Astrocyte (in vitro differentiated cells and primary cell): Measurements from ENCODE around the gene STIM1. TPM values are rescaled to one million over a fixed set of nuclear protein-coding genes. Genes with fewer than 3 reads are reported as not detected.

Source experiments
- DNase-seq: peaks from one replicate; pipeline ENCODE4 v3.0.0-alpha.2; 2010; ENCODE audit warnings: low read depth
- FAIRE-seq: peaks from 2 replicates; lab custom pipeline; 2011; peaks lifted over from hg19 to GRCh38; lab: Jason Lieb, UNC
- H2AFZ ChIP-seq: 2 replicates; pipeline ENCODE4 v1.6.0; 2012; ENCODE audit warnings: low read depth, low read length, inconsistent platforms
- H3K27ac ChIP-seq: 2 replicates; pipeline ENCODE4 v1.5.1; 2011; ENCODE audit warnings: low read depth, low read length, inconsistent platforms
- H3K27me3 ChIP-seq: 2 replicates; pipeline ENCODE4 v1.6.0; 2011; ENCODE audit warnings: low read length, inconsistent platforms; ENCODE audit not compliant: insufficient read depth
- H3K36me3 ChIP-seq: 2 replicates; pipeline ENCODE4 v1.5.1; 2011; ENCODE audit warnings: low read length, inconsistent platforms; ENCODE audit not compliant: insufficient read depth
- H3K4me1 ChIP-seq: 2 replicates; pipeline ENCODE4 v1.5.1; 2011; ENCODE audit warnings: low read length, inconsistent platforms; ENCODE audit not compliant: insufficient read depth
- H3K4me2 ChIP-seq: 2 replicates; pipeline ENCODE4 v1.6.0; 2012; ENCODE audit warnings: low read length, inconsistent platforms
- H3K4me3 ChIP-seq: 2 replicates; pipeline ENCODE4 v1.5.1; 2011; ENCODE audit warnings: low read depth, mild to moderate bottlenecking, low read length, inconsistent platforms; ENCODE audit not compliant: insufficient read depth
- H3K79me2 ChIP-seq: 2 replicates; pipeline ENCODE4 v1.6.0; 2012; ENCODE audit warnings: mild to moderate bottlenecking, low read length, inconsistent platforms; ENCODE audit not compliant: insufficient read depth
- H3K9ac ChIP-seq: 2 replicates; pipeline ENCODE4 v1.6.0; 2012; ENCODE audit warnings: mild to moderate bottlenecking, low read length, inconsistent platforms
- H3K9me3 ChIP-seq: 2 replicates; pipeline ENCODE4 v1.5.1; 2012; ENCODE audit warnings: low read depth, mild to moderate bottlenecking, low read length, inconsistent platforms; ENCODE audit not compliant: insufficient read depth
- H4K20me1 ChIP-seq: 2 replicates; pipeline ENCODE4 v1.6.0; 2012; ENCODE audit warnings: low read length, inconsistent platforms; ENCODE audit not compliant: insufficient read depth
- H3K27ac Mint-ChIP-seq: one replicate; pipeline ENCODE4 v1.8.0; 2021; ENCODE audit warnings: mild to moderate bottlenecking, mixed read lengths; ENCODE audit not compliant: unreplicated experiment
- H3K27me3 Mint-ChIP-seq: one replicate; pipeline ENCODE4 v1.8.0; 2021; ENCODE audit warnings: low read depth, mixed read lengths; ENCODE audit not compliant: unreplicated experiment
- H3K36me3 Mint-ChIP-seq: one replicate; pipeline ENCODE4 v1.8.0; 2021; ENCODE audit warnings: low read depth, mixed read lengths; ENCODE audit not compliant: unreplicated experiment
- H3K4me1 Mint-ChIP-seq: one replicate; pipeline ENCODE4 v1.8.0; 2021; ENCODE audit warnings: low read depth, mixed read lengths; ENCODE audit not compliant: unreplicated experiment
- H3K4me3 Mint-ChIP-seq: one replicate; pipeline ENCODE4 v1.8.0; 2021; ENCODE audit warnings: mild to moderate bottlenecking, moderate library complexity, mixed read lengths; ENCODE audit not compliant: unreplicated experiment
- H3K9me3 Mint-ChIP-seq: one replicate; pipeline ENCODE4 v1.8.0; 2021; ENCODE audit warnings: mild to moderate bottlenecking, mixed read lengths; ENCODE audit not compliant: unreplicated experiment
- CTCF ChIP-seq: IDR thresholded peaks from 2 replicates; pipeline ENCODE4 v1.5.1; 2011; ENCODE audit warnings: low read depth, mild to moderate bottlenecking, inconsistent platforms, low read length, moderate library complexity; ENCODE audit not compliant: insufficient read depth
- EZH2 ChIP-seq: IDR thresholded peaks from 2 replicates; pipeline ENCODE4 v1.6.1; 2012; ENCODE audit warnings: mild to moderate bottlenecking, low read length, inconsistent platforms; ENCODE audit not compliant: insufficient read depth
- total RNA-seq: library from RNA; stranded (reverse); gene quantifications from 2 replicates; pipeline ENCODE4 v1.2.1, GENCODE V29; 2021

Gene STIM1
- total RNA-seq, 1 donor from 2014 or later: 42.9 TPM

- Histone ChIP-seq H3K4me2 (peak overlapping the region; percentile 57), H3K4me1 (peaks cover 14% of the 10 kb centered on the region), H4K20me1 (peaks cover 6% of the 10 kb centered on the region), H3K27ac (no peak overlapping the region), H3K9me3 (no peaks in the 10 kb centered on the region), H3K27me3 (no peaks in the 10 kb centered on the region), H3K9ac (no peak overlapping the region), H2AFZ (no peak overlapping the region), H3K4me3 (no peak overlapping the region), H3K79me2 (peaks cover 42% of the 10 kb centered on the region), H3K36me3 (no peaks in the 10 kb centered on the region)
- no peak for TF ChIP-seq EZH2
- TF ChIP-seq CTCF: no peak
- Mint-ChIP-seq H3K9me3 (no peaks in the 10 kb centered on the region), H3K4me1 (peaks cover 43% of the 10 kb centered on the region), H3K27ac (peak overlapping the region; percentile 83), H3K27me3 (no peaks in the 10 kb centered on the region), H3K4me3 (peak overlapping the region; percentile 42), H3K36me3 (peaks cover 2% of the 10 kb centered on the region)
- peak; percentile 76 for DNase-seq
- FAIRE-seq: no peak
Measured at GRCh38 chr11:3865388-3866193, 10.1 kb downstream of the STIM1 start.

GRCh38 chr11:3866206-3866605 lies 10.7 kb downstream of the STIM1 start:
- H4K20me1 ChIP-seq: peaks cover 6% of the 10 kb centered on the region
- H3K9me3 Mint-ChIP-seq: no peaks in the 10 kb centered on the region
- H3K36me3 ChIP-seq: no peaks in the 10 kb centered on the region
- H3K27ac Mint-ChIP-seq: peak overlapping the region; percentile 21
- DNase-seq: no peak
- H3K27me3 Mint-ChIP-seq: no peaks in the 10 kb centered on the region
- H2AFZ ChIP-seq: no peak overlapping the region
- peaks cover 14% of the 10 kb centered on the region for H3K4me1 ChIP-seq
- H3K4me1 Mint-ChIP-seq: peaks cover 42% of the 10 kb centered on the region
- no peak overlapping the region for H3K9ac ChIP-seq
- H3K79me2 ChIP-seq: peaks cover 40% of the 10 kb centered on the region
- H3K4me3 Mint-ChIP-seq: no peak overlapping the region
- H3K36me3 Mint-ChIP-seq: peaks cover 2% of the 10 kb centered on the region
- H3K27ac ChIP-seq: no peak overlapping the region
- no peaks in the 10 kb centered on the region for H3K9me3 ChIP-seq
- H3K4me2 ChIP-seq: peak overlapping the region; percentile 57
- no peak for FAIRE-seq
- TF ChIP-seq EZH2 (no peak), CTCF (no peak)
- H3K27me3 ChIP-seq: no peaks in the 10 kb centered on the region
- H3K4me3 ChIP-seq: no peak overlapping the region

- Mint-ChIP-seq H3K27me3 (no peaks in the 10 kb centered on the region), H3K9me3 (no peaks in the 10 kb centered on the region), H3K4me1 (peaks cover 38% of the 10 kb centered on the region), H3K4me3 (no peak overlapping the region), H3K36me3 (peaks cover 2% of the 10 kb centered on the region), H3K27ac (no peak overlapping the region)
- Histone ChIP-seq H3K4me1 (peaks cover 14% of the 10 kb centered on the region), H3K27me3 (no peaks in the 10 kb centered on the region), H3K9ac (no peak overlapping the region), H2AFZ (no peak overlapping the region), H3K27ac (no peak overlapping the region), H3K36me3 (no peaks in the 10 kb centered on the region), H4K20me1 (peaks cover 6% of the 10 kb centered on the region), H3K79me2 (peaks cover 41% of the 10 kb centered on the region), H3K4me2 (no peak overlapping the region), H3K4me3 (no peak overlapping the region), H3K9me3 (no peaks in the 10 kb centered on the region)
- no peak for FAIRE-seq
- no peak for TF ChIP-seq CTCF
- TF ChIP-seq EZH2: no peak
- DNase-seq: no peak
Measured at GRCh38 chr11:3866836-3867208, 11.4 kb downstream of the STIM1 start.
